Natural killer cell (primary cell): ENCODE data around the gene PNKD. TPM values are rescaled to one million over a fixed set of nuclear protein-coding genes. Genes with fewer than 3 reads are reported as not detected.

Experiments used
- ATAC-seq, 3 donors: fragments of 150-1000 bp in 2 of 3; fragments of 200-7000 bp in 1 of 3; cut with Tn5 transposase; 1 replicate in 1 of 3; 2 replicates in 2 of 3; pipeline ENCODE4 v1.10.0; 2021; ENCODE audit warnings: mild to moderate bottlenecking in 2 of 3, moderate library complexity in 2 of 3
- DNase-seq, 2 donors: peaks; one replicate each; pipeline versions ENCODE4 v3.0.0 to v3.0.0-alpha.2; 2013 to 2021; ENCODE audit warnings: mixed read lengths in 1 of 2
- H3K27ac ChIP-seq: one replicate; pipeline ENCODE4 v1.5.1; 2013; ENCODE audit warnings: mild to moderate bottlenecking, low read length
- H3K27me3 ChIP-seq: one replicate; pipeline ENCODE4 v1.6.1; 2013; ENCODE audit warnings: low read length; ENCODE audit not compliant: control insufficient read depth, insufficient read depth
- H3K36me3 ChIP-seq: one replicate; pipeline ENCODE4 v1.6.1; 2013; ENCODE audit warnings: low read length; ENCODE audit not compliant: control insufficient read depth, insufficient read depth
- H3K4me1 ChIP-seq: one replicate; pipeline ENCODE4 v1.6.1; 2013; ENCODE audit warnings: low read length; ENCODE audit not compliant: control insufficient read depth, insufficient read depth
- H3K4me3 ChIP-seq: one replicate; pipeline ENCODE4 v1.5.1; 2013; ENCODE audit warnings: low read length
- H3K9me3 ChIP-seq: one replicate; pipeline ENCODE4 v1.6.1; 2013; ENCODE audit warnings: low read length; ENCODE audit not compliant: control insufficient read depth, insufficient read depth
- H3K27ac Mint-ChIP-seq, 2 donors: one replicate each; pipeline ENCODE4 v1.8.0; 2022; ENCODE audit warnings: mild to moderate bottlenecking in 2 of 2, mixed read lengths in 2 of 2, moderate library complexity in 1 of 2
- H3K27me3 Mint-ChIP-seq, 2 donors: one replicate each; pipeline ENCODE4 v1.8.0; 2022; ENCODE audit warnings: low read depth in 2 of 2, mixed read lengths in 2 of 2
- H3K36me3 Mint-ChIP-seq: one replicate; pipeline ENCODE4 v1.8.0; 2022; ENCODE audit warnings: mixed read lengths
- H3K4me1 Mint-ChIP-seq, 2 donors: one replicate each; pipeline ENCODE4 v1.8.0; 2022; ENCODE audit warnings: mixed read lengths in 2 of 2
- H3K4me3 Mint-ChIP-seq: one replicate; pipeline ENCODE4 v1.8.0; 2022; ENCODE audit warnings: mild to moderate bottlenecking, moderate library complexity, mixed read lengths
- H3K9me3 Mint-ChIP-seq, 2 donors: one replicate each; pipeline ENCODE4 v1.8.0; 2022; ENCODE audit warnings: mixed read lengths in 2 of 2
- CTCF ChIP-seq: fragments of 200-600 bp; IDR thresholded peaks from one replicate; pipeline ENCODE4 v1.8.0; 2022; ENCODE audit warnings: antibody characterized with exemption
- WGBS: methylation state at CpG from one replicate; pipeline ENCODE4 v1.1.7; 2013; ENCODE audit warnings: missing lambda C conversion rate; ENCODE audit not compliant: insufficient coverage; 5-methylcytosine and 5-hydroxymethylcytosine counted together
- intact Hi-C: fragments of 100-400 bp; cut with micrococcal nuclease; formaldehyde crosslinking; loops from one replicate; pipeline ENCODE4 v1.14.2; 2022
- total RNA-seq, 4 donors: library from RNA; stranded (reverse); fragments of 120-200 nt in 1 of 4; gene quantifications; one replicate each; pipeline versions ENCODE4 v1.2.3 to v1.2.4, GENCODE V29; 2013 to 2022

The PNKD gene
- total RNA-seq, 3 donors from 2014 or later (not counting 1 experiment from before 2014, with no cell fraction given) = 18.8 to 21.3 (median 18.9) TPM

- Histone ChIP-seq H3K4me1 (peaks cover 47% of the 10 kb centered on the region), H3K4me3 (no peak overlapping the region), H3K27ac (peak overlapping the region; percentile 32), H3K36me3 (peaks cover 73% of the 10 kb centered on the region), H3K27me3 (no peaks in the 10 kb centered on the region), H3K9me3 (no peaks in the 10 kb centered on the region)
- 0% methylated on average over 2 of the region's 3 CpGs for WGBS
- H3K36me3 Mint-ChIP-seq = peaks cover 37% of the 10 kb centered on the region
- DNase-seq (peak in 1 of 2 donors; percentile 76), ATAC-seq (peak; percentile 63 to 84 (median 64))
- peak overlapping the region; percentile 84 for H3K4me3 Mint-ChIP-seq
- no peaks in the 10 kb centered on the region for H3K27me3 Mint-ChIP-seq
- no peak for TF ChIP-seq CTCF
- peaks cover 75 to 76% of the 10 kb centered on the region in 2 donors for H3K4me1 Mint-ChIP-seq
- intact Hi-C loops = loop anchor here (1.0 kb wide), 2 partner anchors 12 to 43 kb away; partner anchors contain the start of gene ARPC2
- no peaks in the 10 kb centered on the region for H3K9me3 Mint-ChIP-seq
- peak overlapping the region; percentile 98 to 99 for H3K27ac Mint-ChIP-seq
Measured at GRCh38 chr2:218229239-218229638, 41.1 kb upstream of the PNKD start.

- Histone ChIP-seq H3K36me3 (peaks cover 74% of the 10 kb centered on the region), H3K4me3 (no peak overlapping the region), H3K27ac (peak overlapping the region; percentile 32), H3K27me3 (no peaks in the 10 kb centered on the region), H3K4me1 (peaks cover 47% of the 10 kb centered on the region), H3K9me3 (no peaks in the 10 kb centered on the region)
- no peak for TF ChIP-seq CTCF
- peak overlapping the region; percentile 98 to 99 for H3K27ac Mint-ChIP-seq
- no peaks in the 10 kb centered on the region for H3K27me3 Mint-ChIP-seq
- H3K36me3 Mint-ChIP-seq = peaks cover 39% of the 10 kb centered on the region
- H3K4me3 Mint-ChIP-seq = peak overlapping the region; percentile 73
- WGBS = 46% methylated on average over 4 of the region's 4 CpGs
- intact Hi-C loops = loop anchor here (1.0 kb wide), 2 partner anchors 13 to 44 kb away; partner anchors contain the start of gene ARPC2
- no peaks in the 10 kb centered on the region for H3K9me3 Mint-ChIP-seq
- peak; percentile 41 to 62 (median 47) for ATAC-seq
- peak in 1 of 2 donors; percentile 36 for DNase-seq
- peaks cover 69 to 76% of the 10 kb centered on the region in 2 donors for H3K4me1 Mint-ChIP-seq
Measured at GRCh38 chr2:218229851-218230250, 40.5 kb upstream of the PNKD start.

GRCh38 chr2:218230882-218231281 lies 39.4 kb upstream of the PNKD start:
- intact Hi-C loops = no loop called here
- Mint-ChIP-seq H3K4me1 (peaks cover 59 to 71% of the 10 kb centered on the region in 2 donors), H3K36me3 (peaks cover 40% of the 10 kb centered on the region), H3K9me3 (no peaks in the 10 kb centered on the region), H3K4me3 (peak overlapping the region; percentile 73), H3K27ac (peak overlapping the region; percentile 98 to 99), H3K27me3 (no peaks in the 10 kb centered on the region)
- no peaks in the 10 kb centered on the region for H3K27me3 ChIP-seq
- peak; percentile 76 to 91 (median 85) for ATAC-seq
- peaks cover 73% of the 10 kb centered on the region for H3K36me3 ChIP-seq
- H3K27ac ChIP-seq = peak overlapping the region; percentile 32
- H3K4me3 ChIP-seq = no peak overlapping the region
- WGBS = no CpG with 5 or more reads among the region's 1 CpG
- no peaks in the 10 kb centered on the region for H3K9me3 ChIP-seq
- peak; percentile 52 for TF ChIP-seq CTCF
- peak; percentile 36 to 68 for DNase-seq
- peaks cover 45% of the 10 kb centered on the region for H3K4me1 ChIP-seq

GRCh38 chr2:218233543-218233942 lies 36.8 kb upstream of the PNKD start:
- Mint-ChIP-seq H3K36me3 (peaks cover 34% of the 10 kb centered on the region), H3K9me3 (no peaks in the 10 kb centered on the region), H3K4me1 (peaks cover 40 to 51% of the 10 kb centered on the region in 2 donors), H3K27me3 (no peaks in the 10 kb centered on the region), H3K27ac (peak overlapping the region; percentile 65 to 79), H3K4me3 (peak overlapping the region; percentile 13)
- Histone ChIP-seq H3K27me3 (no peaks in the 10 kb centered on the region), H3K27ac (no peak overlapping the region), H3K9me3 (no peaks in the 10 kb centered on the region), H3K36me3 (peaks cover 78% of the 10 kb centered on the region), H3K4me3 (no peak overlapping the region), H3K4me1 (peaks cover 30% of the 10 kb centered on the region)
- DNase-seq (no peak), ATAC-seq (no peak)
- no peak for TF ChIP-seq CTCF
- intact Hi-C loops = no loop called here
- 95% methylated on average over 4 of the region's 4 CpGs for WGBS
